Right lobe of liver (tissue), 4 donors: Measurements from ENCODE around the gene ST7.
"Not testable (repeated sequence)": the region's sequence is repeated elsewhere in the genome, so short reads cannot be mapped to it uniquely, and the experiment has no call there.

Source experiments
- POLR2A ChIP-seq: fragments of 450-650 bp; IDR thresholded peaks from one replicate; pipeline ENCODE4 v1.6.1; 2017; ENCODE audit warnings: antibody characterized with exemption, mild to moderate bottlenecking
- TF ChIP-seq, protein P1 (sequence below), 4 donors: fragments of 200-600 bp in 3 of 4; fragments of 450-650 bp in 1 of 4; IDR thresholded peaks; one replicate each; pipeline versions ENCODE4 v1.5.1 to v1.8.0; 2016 to 2022; ENCODE audit warnings: antibody characterized with exemption in 4 of 4, mild to moderate bottlenecking in 2 of 4
- donor health status: DM: no; HTN: no; CAD: no.
- donor health status: DM: no; HTN: no; CAD: no.
- donor health status: DM: no; HTN: yes; CAD: no.

DNA sequence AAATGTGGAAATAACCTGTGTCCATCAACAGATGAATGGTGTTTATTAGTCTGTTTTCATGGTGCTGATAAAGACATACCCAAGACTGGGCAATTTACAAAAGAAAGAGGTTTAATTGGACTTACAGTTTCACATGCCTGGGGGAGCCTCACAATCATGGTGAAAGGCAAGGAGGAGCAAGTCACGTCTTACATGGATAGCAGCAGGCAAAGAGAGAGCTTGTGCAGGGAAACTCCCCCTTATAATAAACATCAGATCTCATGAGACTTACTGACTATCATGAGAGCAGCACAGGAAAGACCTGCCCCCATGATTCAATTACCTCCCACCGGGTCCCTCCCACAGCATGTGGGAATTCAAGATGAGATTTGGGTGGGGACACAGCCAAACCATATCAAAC is 292.4 kb downstream of the ST7 start:
- not testable (repeated sequence) for TF ChIP-seq POLR2A
- TF ChIP-seq, protein P1, sequence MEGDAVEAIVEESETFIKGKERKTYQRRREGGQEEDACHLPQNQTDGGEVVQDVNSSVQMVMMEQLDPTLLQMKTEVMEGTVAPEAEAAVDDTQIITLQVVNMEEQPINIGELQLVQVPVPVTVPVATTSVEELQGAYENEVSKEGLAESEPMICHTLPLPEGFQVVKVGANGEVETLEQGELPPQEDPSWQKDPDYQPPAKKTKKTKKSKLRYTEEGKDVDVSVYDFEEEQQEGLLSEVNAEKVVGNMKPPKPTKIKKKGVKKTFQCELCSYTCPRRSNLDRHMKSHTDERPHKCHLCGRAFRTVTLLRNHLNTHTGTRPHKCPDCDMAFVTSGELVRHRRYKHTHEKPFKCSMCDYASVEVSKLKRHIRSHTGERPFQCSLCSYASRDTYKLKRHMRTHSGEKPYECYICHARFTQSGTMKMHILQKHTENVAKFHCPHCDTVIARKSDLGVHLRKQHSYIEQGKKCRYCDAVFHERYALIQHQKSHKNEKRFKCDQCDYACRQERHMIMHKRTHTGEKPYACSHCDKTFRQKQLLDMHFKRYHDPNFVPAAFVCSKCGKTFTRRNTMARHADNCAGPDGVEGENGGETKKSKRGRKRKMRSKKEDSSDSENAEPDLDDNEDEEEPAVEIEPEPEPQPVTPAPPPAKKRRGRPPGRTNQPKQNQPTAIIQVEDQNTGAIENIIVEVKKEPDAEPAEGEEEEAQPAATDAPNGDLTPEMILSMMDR (IDR thresholded peaks at IDR 0.05) = not testable (repeated sequence)
